ENCODE results near the gene PCDHA11.

- TF ChIP-seq, protein P1, sequence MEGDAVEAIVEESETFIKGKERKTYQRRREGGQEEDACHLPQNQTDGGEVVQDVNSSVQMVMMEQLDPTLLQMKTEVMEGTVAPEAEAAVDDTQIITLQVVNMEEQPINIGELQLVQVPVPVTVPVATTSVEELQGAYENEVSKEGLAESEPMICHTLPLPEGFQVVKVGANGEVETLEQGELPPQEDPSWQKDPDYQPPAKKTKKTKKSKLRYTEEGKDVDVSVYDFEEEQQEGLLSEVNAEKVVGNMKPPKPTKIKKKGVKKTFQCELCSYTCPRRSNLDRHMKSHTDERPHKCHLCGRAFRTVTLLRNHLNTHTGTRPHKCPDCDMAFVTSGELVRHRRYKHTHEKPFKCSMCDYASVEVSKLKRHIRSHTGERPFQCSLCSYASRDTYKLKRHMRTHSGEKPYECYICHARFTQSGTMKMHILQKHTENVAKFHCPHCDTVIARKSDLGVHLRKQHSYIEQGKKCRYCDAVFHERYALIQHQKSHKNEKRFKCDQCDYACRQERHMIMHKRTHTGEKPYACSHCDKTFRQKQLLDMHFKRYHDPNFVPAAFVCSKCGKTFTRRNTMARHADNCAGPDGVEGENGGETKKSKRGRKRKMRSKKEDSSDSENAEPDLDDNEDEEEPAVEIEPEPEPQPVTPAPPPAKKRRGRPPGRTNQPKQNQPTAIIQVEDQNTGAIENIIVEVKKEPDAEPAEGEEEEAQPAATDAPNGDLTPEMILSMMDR (IDR thresholded peaks at IDR 0.05; ENCODE audit: insufficient read depth, low read depth, low read length) = no peak
- no peak for TF ChIP-seq EZH2 (IDR thresholded peaks at IDR 0.05; ENCODE audit: insufficient read depth, low read length)
These were observed 47.6 kb downstream of the PCDHA11 start for GRCh38 chr5:140916325-140916724.
